ENCODE measurements around the gene NR2C2AP. TPM values are rescaled to one million over a fixed set of nuclear protein-coding genes. Genes with fewer than 3 reads are reported as not detected.
A peak's percentile ranks its signal among the peaks of the same experiment; 100 is the strongest.

The NR2C2AP gene
- total and polyA plus RNA-seq, 2 donors (not counting 3 experiments of a cell fraction or from before 2014, with no cell fraction given), result 11.9 to 17.5 TPM

GRCh38 chr19:19192910-19193423 lies 10.2 kb downstream of the NR2C2AP start:
- H4K20me1 ChIP-seq (replicated peaks; ENCODE audit: control insufficient read depth, extremely low read depth, insufficient read depth, low read length), result no peaks in the 10 kb centered on the region
- peaks cover 0 to 12% of the 10 kb centered on the region in 2 experiments for H3K36me3 ChIP-seq (ENCODE audit: control insufficient read depth in 2 of 2, extremely low read depth in 1 of 2, insufficient read depth in 2 of 2, low read length in 2 of 2)
- H3K9me3 ChIP-seq (replicated peaks; ENCODE audit: control insufficient read depth, insufficient read depth, low read length), result no peaks in the 10 kb centered on the region
- FAIRE-seq (no peak), DNase-seq (ENCODE audit: low read depth, low spot score) (no peak)
- H3K9me1 ChIP-seq (replicated peaks; ENCODE audit: control insufficient read depth, extremely low read depth, insufficient read depth, low read length), result no peaks in the 10 kb centered on the region
- H3K4me1 ChIP-seq (ENCODE audit: control insufficient read depth, extremely low read depth, insufficient read depth, low read length), result peaks cover 15% of the 10 kb centered on the region
- TF ChIP-seq POLR2AphosphoS5 (IDR thresholded peaks at IDR 0.05; ENCODE audit: insufficient read depth, low read depth, low read length), result peak; percentile 59
- TF ChIP-seq, protein P1, sequence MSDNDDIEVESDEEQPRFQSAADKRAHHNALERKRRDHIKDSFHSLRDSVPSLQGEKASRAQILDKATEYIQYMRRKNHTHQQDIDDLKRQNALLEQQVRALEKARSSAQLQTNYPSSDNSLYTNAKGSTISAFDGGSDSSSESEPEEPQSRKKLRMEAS (IDR thresholded peaks at IDR 0.05; ENCODE audit: insufficient read depth, insufficient read length), result no peak
- POLR2A ChIA-PET, result interaction anchor here (0.6 to 1.1 kb wide), 4 partner anchors 8 to 629 kb away, joined by 3 to 6 read pairs (median 4); no protein-coding TSS in a partner anchor
- peak overlapping the region; percentile 69 for H3K9ac ChIP-seq (replicated peaks; ENCODE audit: extremely low read depth, insufficient read depth, low read length)
- no peaks in the 10 kb centered on the region for H3K27me3 ChIP-seq (ENCODE audit: control insufficient read depth in 2 of 2, insufficient read depth in 2 of 2, low read length in 2 of 2)
- TSS peak; percentile 70 for BruUV-seq (replicated peaks)
- H3K4me3 ChIP-seq (replicated peaks in 1 of 3; ENCODE audit: insufficient read depth in 1 of 3, low read depth in 1 of 3, low read length in 3 of 3), result peak overlapping the region; percentile 72 to 94 (median 75)
- H3K4me2 ChIP-seq (ENCODE audit: insufficient read depth, low read length), result peak overlapping the region; percentile 89
- CTCF ChIA-PET, result interaction anchor here (0.7 to 2.9 kb wide), 3 partner anchors 10 to 150 kb away, joined by 4 to 13 read pairs (median 12); partner anchors contain the start of gene NR2C2AP
- peaks cover 29% of the 10 kb centered on the region for H3K79me2 ChIP-seq (ENCODE audit: control insufficient read depth, insufficient read depth, low read length)
- intact Hi-C loops (cut with micrococcal nuclease) (loop anchor here (1.0 to 10.0 kb wide), 4 partner anchors 10 to 292 kb away; partner anchors contain the start of genes MAU2, NR2C2AP and SUGP1), dilution Hi-C loops (cut with MboI; ENCODE audit: extremely low pct_ligation_motif_present, low sequenced_read_pairs) (no loop called here)
- peak overlapping the region; percentile 61 for H3K27ac ChIP-seq (ENCODE audit: insufficient read depth, low read depth, low read length)
- peak overlapping the region; percentile 67 for H2AFZ ChIP-seq (ENCODE audit: low read depth, low read length)

- peak within 1 kb of the TSS; percentile 98 for H3K27ac ChIP-seq (ENCODE audit: insufficient read depth, low read depth, low read length)
- no peaks in the 10 kb centered on the region for H4K20me1 ChIP-seq (replicated peaks; ENCODE audit: control insufficient read depth, extremely low read depth, insufficient read depth, low read length)
- dilution Hi-C loops (cut with MboI; ENCODE audit: extremely low pct_ligation_motif_present, low sequenced_read_pairs), result no loop called here
- CTCF ChIA-PET, result interaction anchor here (0.7 to 2.9 kb wide), 3 partner anchors 10 to 151 kb away, joined by 4 to 13 read pairs (median 12); partner anchors contain the start of gene NR2C2AP
- BruUV-seq (replicated peaks), result no TSS peak
- no peaks in the 10 kb centered on the region for H3K9me3 ChIP-seq (replicated peaks; ENCODE audit: control insufficient read depth, insufficient read depth, low read length)
- POLR2A ChIA-PET, result interaction anchor here (0.6 to 1.1 kb wide), 3 partner anchors 8 to 630 kb away, joined by 3 to 6 read pairs (median 5); no protein-coding TSS in a partner anchor
- FAIRE-seq, result peak; percentile 99
- peak; percentile 72 for TF ChIP-seq POLR2AphosphoS5 (IDR thresholded peaks at IDR 0.05; ENCODE audit: insufficient read depth, low read depth, low read length)
- peak; percentile 52 for TF ChIP-seq POLR2A (IDR thresholded peaks at IDR 0.05; ENCODE audit: low read depth, low read length)
- TF ChIP-seq, protein P1 (IDR thresholded peaks at IDR 0.05; ENCODE audit: insufficient read depth, insufficient read length), result no peak
- H3K9ac ChIP-seq (replicated peaks; ENCODE audit: extremely low read depth, insufficient read depth, low read length), result peak within 1 kb of the TSS; percentile 99
- DNase-seq (ENCODE audit: low read depth, low spot score), result peak; percentile 100
- peaks cover 15% of the 10 kb centered on the region for H3K4me1 ChIP-seq (ENCODE audit: control insufficient read depth, extremely low read depth, insufficient read depth, low read length)
- peak within 1 kb of the TSS; percentile 89 for H3K4me2 ChIP-seq (ENCODE audit: insufficient read depth, low read length)
- peak within 1 kb of the TSS; percentile 78 to 100 (median 98) for H3K4me3 ChIP-seq (replicated peaks in 1 of 3; ENCODE audit: insufficient read depth in 1 of 3, low read depth in 1 of 3, low read length in 3 of 3)
- H2AFZ ChIP-seq (ENCODE audit: low read depth, low read length), result peak within 1 kb of the TSS; percentile 100
- H3K27me3 ChIP-seq (ENCODE audit: control insufficient read depth in 2 of 2, insufficient read depth in 2 of 2, low read length in 2 of 2), result no peaks in the 10 kb centered on the region
- no peaks in the 10 kb centered on the region for H3K9me1 ChIP-seq (replicated peaks; ENCODE audit: control insufficient read depth, extremely low read depth, insufficient read depth, low read length)
- intact Hi-C loops (cut with micrococcal nuclease), result loop anchor here (1.0 to 10.0 kb wide), 4 partner anchors 11 to 293 kb away; partner anchors contain the start of genes MAU2, NR2C2AP and SUGP1
- peaks cover 0 to 8% of the 10 kb centered on the region in 2 experiments for H3K36me3 ChIP-seq (ENCODE audit: control insufficient read depth in 2 of 2, extremely low read depth in 1 of 2, insufficient read depth in 2 of 2, low read length in 2 of 2)
- peaks cover 29% of the 10 kb centered on the region for H3K79me2 ChIP-seq (ENCODE audit: control insufficient read depth, insufficient read depth, low read length)
These were observed 10.9 kb downstream of the NR2C2AP start, which contains the start of the genes BORCS8 and RFXANK for GRCh38 chr19:19192078-19192882. BORCS8 (minus strand) TSS chr19:19192152; CDS start chr19:19192117, 35 bp downstream. RFXANK (plus strand) TSS chr19:19192258; CDS start chr19:19193947, 1,689 bp downstream.
